Right lobe of liver (tissue), 4 donors: ENCODE results near the gene CERS6.

ENCODE experiments used
- CTCF ChIP-seq, 4 donors: fragments of 200-600 bp in 3 of 4; fragments of 450-650 bp in 1 of 4; IDR thresholded peaks; one replicate each; pipeline versions ENCODE4 v1.5.1 to v1.8.0; 2016 to 2022; ENCODE audit warnings: antibody characterized with exemption in 4 of 4, mild to moderate bottlenecking in 2 of 4
- POLR2A ChIP-seq: fragments of 450-650 bp; IDR thresholded peaks from one replicate; pipeline ENCODE4 v1.6.1; 2017; ENCODE audit warnings: antibody characterized with exemption, mild to moderate bottlenecking
- donor health status: DM: no; HTN: no; CAD: no.
- donor health status: DM: no; HTN: no; CAD: no.
- donor health status: DM: no; HTN: yes; CAD: no.

GRCh38 chr2:168758970-168759820 lies 303.1 kb downstream of the CERS6 start:
- TF ChIP-seq CTCF (IDR thresholded peaks at IDR 0.05) (peak; percentile 62 to 78 (median 68)), POLR2A (no peak)
